T-cell (primary cell): Measurements from ENCODE around the gene LIPK. TPM values are rescaled to one million over a fixed set of nuclear protein-coding genes. Genes with fewer than 3 reads are reported as not detected.

ENCODE experiments used
- ATAC-seq, 4 experiments: fragments of 200-7000 bp in 3 of 4; fragments of 150-1000 bp in 1 of 4; cut with Tn5 transposase; replicated peaks in 1 of 4; 1 replicate in 3 of 4; 2 replicates in 1 of 4; pipeline ENCODE4 v1.10.0; 2021; ENCODE audit warnings: moderate library complexity in 3 of 4, mild to moderate bottlenecking in 2 of 4, moderate number of reproducible peaks in 1 of 4
- CTCF ChIA-PET, 2 donors: fragments of 300-600 bp; sonication (Branson Sonifier 250); formaldehyde crosslinking; loops; one replicate each; lab custom pipeline; 2022; ENCODE audit warnings: antibody characterized with exemption in 2 of 2; lab: Charles Lee
- POLR2A ChIA-PET, 2 donors: fragments of 300-600 bp; sonication (Branson Sonifier 250); formaldehyde crosslinking; loops; one replicate each; lab custom pipeline; 2022; ENCODE audit warnings: antibody characterized with exemption in 2 of 2; lab: Charles Lee
- DNase-seq, 35 experiments: peaks; one replicate each; pipeline versions ENCODE4 v3.0.0 to v3.0.0-alpha.2; 2013 to 2023
- H3K27ac ChIP-seq: one replicate; pipeline ENCODE4 v1.5.1; 2013; ENCODE audit warnings: low read length
- H3K27me3 ChIP-seq, 2 experiments: replicated peaks in 1 of 2; 1 replicate in 1 of 2; 2 replicates in 1 of 2; pipeline versions ENCODE4 v1.6.1 to v1.7.0; 2013; ENCODE audit warnings: low read length in 1 of 2, mixed read lengths in 1 of 2; ENCODE audit not compliant: control insufficient read depth in 2 of 2, insufficient read depth in 2 of 2; ENCODE audit errors: extremely low read depth in 1 of 2
- H3K36me3 ChIP-seq, 2 donors: 1 replicate in 1 of 2; 2 replicates in 1 of 2; pipeline versions ENCODE4 v1.6.1 to v1.7.0; 2013; ENCODE audit warnings: low read length in 1 of 2; ENCODE audit not compliant: control insufficient read depth in 2 of 2, insufficient read depth in 1 of 2; ENCODE audit errors: extremely low read depth in 1 of 2
- H3K4me1 ChIP-seq, 2 experiments: 1 replicate in 1 of 2; 2 replicates in 1 of 2; pipeline versions ENCODE4 v1.6.1 to v1.7.0; 2013; ENCODE audit warnings: low read length in 2 of 2, mixed read lengths in 1 of 2; ENCODE audit not compliant: insufficient read depth in 2 of 2, control insufficient read depth in 1 of 2; ENCODE audit errors: extremely low read depth in 1 of 2
- H3K4me3 ChIP-seq, 2 donors: 1 replicate in 1 of 2; 2 replicates in 1 of 2; pipeline versions ENCODE4 v1.5.1 to v1.7.0; 2013; ENCODE audit warnings: mild to moderate bottlenecking in 2 of 2, low read length in 1 of 2, moderate library complexity in 1 of 2; ENCODE audit not compliant: control insufficient read depth in 1 of 2; ENCODE audit errors: extremely low read depth in 1 of 2
- H3K9me3 ChIP-seq: 2 replicates; pipeline ENCODE4 v1.7.0; 2013
- H3K27ac Mint-ChIP-seq, 2 donors: one replicate each; pipeline ENCODE4 v1.8.0; 2020 to 2021; ENCODE audit warnings: mild to moderate bottlenecking in 2 of 2, mixed read lengths in 2 of 2
- H3K27me3 Mint-ChIP-seq, 2 donors: one replicate each; pipeline ENCODE4 v1.8.0; 2021 to 2022; ENCODE audit warnings: mixed read lengths in 2 of 2
- H3K36me3 Mint-ChIP-seq: one replicate; pipeline ENCODE4 v1.8.0; 2021; ENCODE audit warnings: mixed read lengths
- H3K4me1 Mint-ChIP-seq, 3 donors: one replicate each; pipeline ENCODE4 v1.8.0; 2020 to 2022; ENCODE audit warnings: mixed read lengths in 3 of 3, mild to moderate bottlenecking in 1 of 3
- H3K4me3 Mint-ChIP-seq, 3 donors: one replicate each; pipeline ENCODE4 v1.8.0; 2020 to 2022; ENCODE audit warnings: mild to moderate bottlenecking in 3 of 3, mixed read lengths in 3 of 3, moderate library complexity in 3 of 3
- H3K9me3 Mint-ChIP-seq, 3 donors: one replicate each; pipeline ENCODE4 v1.8.0; 2020 to 2022; ENCODE audit warnings: mixed read lengths in 3 of 3
- WGBS: methylation state at CpG from one replicate; pipeline ENCODE4 v1.1.5; 2013; ENCODE audit warnings: missing lambda C conversion rate; ENCODE audit not compliant: insufficient coverage; 5-methylcytosine and 5-hydroxymethylcytosine counted together
- total RNA-seq, 35 experiments: library from RNA in 6 of 35; stranded (reverse) in 6 of 35; fragments of 120-200 nt in 1 of 35; gene quantifications; one replicate each; pipeline versions ENCODE4 v1.2.1 to v1.2.4 and lab custom pipeline; 2013 to 2026

The LIPK gene
- total RNA-seq, 5 donors from 2014 or later (not counting 1 experiment from before 2014, with no cell fraction given), result not detected

DNA sequence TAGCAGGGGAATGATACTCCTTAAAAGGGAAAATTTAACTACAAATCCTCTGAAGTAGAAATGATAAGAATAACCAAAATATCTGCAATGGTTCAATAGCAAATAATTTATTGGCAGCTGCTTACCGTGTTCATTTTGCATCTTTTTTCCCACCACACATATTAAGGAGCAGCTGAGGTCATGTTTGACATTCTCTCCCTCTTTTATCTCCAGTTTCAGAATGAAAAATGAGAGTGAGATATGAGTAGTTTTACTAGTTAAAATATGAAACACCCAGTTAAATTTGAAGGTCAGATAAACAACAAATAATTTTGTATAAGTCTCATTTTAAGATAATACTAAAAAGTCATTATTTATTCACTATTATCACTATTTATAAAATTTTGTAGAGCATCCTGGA lies 56.9 kb downstream of the LIPK start:
- Mint-ChIP-seq H3K36me3 (no peaks in the 10 kb centered on the region), H3K4me1 (peaks cover 5 to 7% (median 6%) of the 10 kb centered on the region in 3 donors), H3K9me3 (no peaks in the 10 kb centered on the region), H3K27me3 (no peaks in the 10 kb centered on the region), H3K4me3 (no peak overlapping the region), H3K27ac (no peak overlapping the region)
- ChIA-PET CTCF (no interaction called here), POLR2A (no interaction called here)
- Histone ChIP-seq H3K27ac (no peak overlapping the region), H3K27me3 (no peaks in the 10 kb centered on the region), H3K4me1 (no peaks in the 10 kb centered on the region), H3K4me3 (no peak overlapping the region), H3K9me3 (no peaks in the 10 kb centered on the region), H3K36me3 (no peaks in the 10 kb centered on the region)
- DNase-seq (no peak), ATAC-seq (no peak)
- no CpG with 5 or more reads among the region's 1 CpG for WGBS

- H3K27me3 Mint-ChIP-seq, result no peaks in the 10 kb centered on the region
- no peak overlapping the region for H3K4me3 Mint-ChIP-seq
- Histone ChIP-seq H3K9me3 (no peaks in the 10 kb centered on the region), H3K4me1 (no peaks in the 10 kb centered on the region), H3K36me3 (no peaks in the 10 kb centered on the region), H3K27ac (no peak overlapping the region), H3K4me3 (no peak overlapping the region), H3K27me3 (no peaks in the 10 kb centered on the region)
- peaks cover 5 to 7% (median 6%) of the 10 kb centered on the region in 3 donors for H3K4me1 Mint-ChIP-seq
- no peak for ATAC-seq
- H3K36me3 Mint-ChIP-seq, result no peaks in the 10 kb centered on the region
- no peak overlapping the region for H3K27ac Mint-ChIP-seq
- H3K9me3 Mint-ChIP-seq, result no peaks in the 10 kb centered on the region
- ChIA-PET CTCF (no interaction called here), POLR2A (no interaction called here)
- 100% methylated on average over 1 of the region's 1 CpG for WGBS
- no peak for DNase-seq
Observed at GRCh38 chr10:88763441-88763840, 57.4 kb downstream of the LIPK start.

GRCh38 chr10:88764110-88764509 lies 58.1 kb downstream of the LIPK start:
- Histone ChIP-seq H3K36me3 (no peaks in the 10 kb centered on the region), H3K4me3 (no peak overlapping the region), H3K27me3 (no peaks in the 10 kb centered on the region), H3K9me3 (no peaks in the 10 kb centered on the region), H3K4me1 (no peaks in the 10 kb centered on the region), H3K27ac (no peak overlapping the region)
- H3K27ac Mint-ChIP-seq, result no peak overlapping the region
- H3K27me3 Mint-ChIP-seq, result no peaks in the 10 kb centered on the region
- H3K4me3 Mint-ChIP-seq, result no peak overlapping the region
- no peak for DNase-seq
- POLR2A ChIA-PET, result no interaction called here
- no peaks in the 10 kb centered on the region for H3K36me3 Mint-ChIP-seq
- CTCF ChIA-PET, result no interaction called here
- peaks cover 5 to 7% (median 6%) of the 10 kb centered on the region in 3 donors for H3K4me1 Mint-ChIP-seq
- H3K9me3 Mint-ChIP-seq, result no peaks in the 10 kb centered on the region
- no peak for ATAC-seq
- no CpG with 5 or more reads among the region's 3 CpGs for WGBS

DNA sequence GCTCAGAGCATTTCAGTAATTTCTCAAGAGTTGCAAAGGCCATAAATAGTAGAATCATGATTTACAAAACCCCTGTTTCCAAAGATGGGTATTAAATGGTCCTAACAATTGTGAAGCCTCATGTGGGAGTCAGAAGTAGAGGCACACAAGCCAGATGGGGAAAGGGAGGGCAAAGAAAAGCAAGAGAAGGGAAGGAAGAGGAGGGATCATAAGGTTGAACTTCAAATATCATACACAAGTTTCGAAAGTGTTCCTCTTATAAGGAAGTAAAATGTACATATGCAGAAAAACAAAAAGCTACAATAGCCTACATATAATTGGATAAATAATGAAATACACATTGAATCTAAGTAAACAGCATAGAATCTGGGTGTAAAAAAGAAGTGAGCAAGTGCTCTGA lies 59.8 kb downstream of the LIPK start:
- Histone ChIP-seq H3K36me3 (no peaks in the 10 kb centered on the region), H3K9me3 (no peaks in the 10 kb centered on the region), H3K27ac (no peak overlapping the region), H3K4me3 (no peak overlapping the region), H3K27me3 (no peaks in the 10 kb centered on the region), H3K4me1 (no peaks in the 10 kb centered on the region)
- ChIA-PET POLR2A (no interaction called here), CTCF (no interaction called here)
- Mint-ChIP-seq H3K36me3 (no peaks in the 10 kb centered on the region), H3K4me1 (no peaks in the 10 kb centered on the region), H3K27me3 (no peaks in the 10 kb centered on the region), H3K4me3 (no peak overlapping the region), H3K27ac (no peak overlapping the region), H3K9me3 (no peaks in the 10 kb centered on the region)
- ATAC-seq (no peak), DNase-seq (no peak)
- WGBS, result no CpG with 5 or more reads among the region's 1 CpG

DNA sequence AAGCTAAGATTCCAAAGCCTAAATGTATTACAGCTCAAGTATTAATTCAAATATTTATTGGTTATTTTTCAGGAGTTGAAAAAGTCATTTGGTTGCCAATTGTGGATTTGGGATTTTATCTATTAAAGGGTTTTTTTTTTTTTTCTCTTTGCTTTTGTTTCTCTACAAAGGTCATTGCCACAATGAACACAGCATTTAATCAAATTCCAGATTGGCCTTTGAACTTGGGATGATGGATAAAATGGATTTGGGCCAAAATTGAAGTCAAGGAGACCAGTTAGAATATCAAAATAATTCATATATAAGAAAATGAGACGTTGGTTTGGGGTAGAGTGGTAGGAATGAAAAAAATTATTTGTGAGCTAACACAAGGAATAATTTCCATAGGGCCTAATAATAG lies 63.3 kb downstream of the LIPK start:
- no peak overlapping the region for H3K27ac Mint-ChIP-seq
- H3K27me3 ChIP-seq, result no peaks in the 10 kb centered on the region
- H3K4me3 Mint-ChIP-seq, result no peak overlapping the region
- H3K27me3 Mint-ChIP-seq, result peaks cover 0 to 3% of the 10 kb centered on the region in 2 donors
- ChIA-PET CTCF (interaction anchor here (0.7 kb wide), 3 partner anchors 30 to 438 kb away, joined by 3 to 4 read pairs (median 3); no protein-coding TSS in a partner anchor), POLR2A (interaction anchor here in 1 of 2 donors (0.7 kb wide), 1 partner anchor 77 kb away, joined by 5 read pairs; no protein-coding TSS in a partner anchor)
- no peaks in the 10 kb centered on the region for H3K9me3 ChIP-seq
- no peaks in the 10 kb centered on the region for H3K36me3 ChIP-seq
- no peak overlapping the region for H3K4me3 ChIP-seq
- peaks cover 7% of the 10 kb centered on the region for H3K36me3 Mint-ChIP-seq
- DNase-seq (no peak), ATAC-seq (no peak)
- no CpG with 5 or more reads among the region's 1 CpG for WGBS
- no peaks in the 10 kb centered on the region for H3K4me1 ChIP-seq
- no peaks in the 10 kb centered on the region for H3K4me1 Mint-ChIP-seq
- H3K9me3 Mint-ChIP-seq, result peaks cover 0 to 6% (median 4%) of the 10 kb centered on the region in 3 donors
- H3K27ac ChIP-seq, result no peak overlapping the region

DNA sequence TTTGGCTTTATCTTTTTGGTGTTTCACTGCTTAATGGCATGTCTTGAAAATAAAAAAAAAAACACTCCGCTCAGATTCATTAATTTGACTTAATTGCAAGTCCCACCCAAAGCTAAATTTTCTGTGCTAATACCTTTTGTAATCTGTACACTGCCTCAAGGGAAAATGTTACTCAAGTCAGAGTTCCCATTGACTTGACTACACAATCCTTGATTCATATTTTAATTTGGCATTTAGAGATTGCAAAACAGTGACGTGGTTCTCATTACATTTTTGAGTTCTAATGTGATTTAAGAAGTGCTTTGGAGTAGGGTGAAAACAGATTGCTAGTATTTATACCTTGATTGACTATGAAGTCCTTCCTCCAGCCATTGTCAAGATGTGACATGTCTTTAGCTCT lies 75.2 kb downstream of the LIPK start:
- H3K36me3 ChIP-seq, result no peaks in the 10 kb centered on the region
- H3K27me3 ChIP-seq, result no peaks in the 10 kb centered on the region
- WGBS, result no CpG with 5 or more reads among the region's 2 CpGs
- H3K4me3 ChIP-seq, result no peak overlapping the region
- DNase-seq (no peak), ATAC-seq (no peak)
- Mint-ChIP-seq H3K27ac (no peak overlapping the region), H3K27me3 (peaks cover 0 to 2% of the 10 kb centered on the region in 2 donors), H3K9me3 (no peaks in the 10 kb centered on the region), H3K4me3 (no peak overlapping the region), H3K4me1 (peaks cover 0 to 2% (median 0%) of the 10 kb centered on the region in 3 donors), H3K36me3 (no peaks in the 10 kb centered on the region)
- no peak overlapping the region for H3K27ac ChIP-seq
- ChIA-PET POLR2A (no interaction called here), CTCF (interaction anchor here in 1 of 2 donors (0.6 kb wide), 1 partner anchor 416 kb away, joined by 4 read pairs; no protein-coding TSS in a partner anchor)
- H3K4me1 ChIP-seq, result no peaks in the 10 kb centered on the region
- H3K9me3 ChIP-seq, result no peaks in the 10 kb centered on the region

GRCh38 chr10:88782222-88782621 lies 76.2 kb downstream of the LIPK start:
- no peak overlapping the region for H3K4me3 ChIP-seq
- no peaks in the 10 kb centered on the region for H3K36me3 Mint-ChIP-seq
- H3K4me3 Mint-ChIP-seq, result no peak overlapping the region
- no peak for DNase-seq
- H3K27ac Mint-ChIP-seq, result no peak overlapping the region
- H3K4me1 ChIP-seq, result no peaks in the 10 kb centered on the region
- WGBS, result no CpG with 5 or more reads among the region's 3 CpGs
- no peaks in the 10 kb centered on the region for H3K36me3 ChIP-seq
- CTCF ChIA-PET, result no interaction called here
- peaks cover 0 to 2% of the 10 kb centered on the region in 2 donors for H3K27me3 Mint-ChIP-seq
- H3K27me3 ChIP-seq, result no peaks in the 10 kb centered on the region
- POLR2A ChIA-PET, result no interaction called here
- no peak overlapping the region for H3K27ac ChIP-seq
- no peak for ATAC-seq
- H3K9me3 ChIP-seq, result no peaks in the 10 kb centered on the region
- H3K4me1 Mint-ChIP-seq, result peaks cover 0 to 2% (median 0%) of the 10 kb centered on the region in 3 donors
- no peaks in the 10 kb centered on the region for H3K9me3 Mint-ChIP-seq
